ENCODE results near the gene TESPA1.
"Not testable (repeated sequence)": the region's sequence is repeated elsewhere in the genome, so short reads cannot be mapped to it uniquely, and the experiment has no call there.

TESPA1 gene

GRCh38 chr12:54984658-54985376 lies at the start of gene TESPA1:
Gene TESPA1 (minus strand): TSS chr12:54984762. CDS start chr12:54974562, 10,200 bp downstream.
- peak; percentile 92 to 93 for DNase-seq

GRCh38 chr12:55034218-55034617 lies 49.7 kb upstream of the TESPA1 start:
- no peak for DNase-seq

GRCh38 chr12:55025508-55025907 lies 40.9 kb upstream of the TESPA1 start:
- DNase-seq: no peak

GRCh38 chr12:55024575-55024974 lies 40.0 kb upstream of the TESPA1 start:
- DNase-seq: no peak

- DNase-seq: peak in 1 of 2 experiments; percentile 2
These were observed 35.2 kb upstream of the TESPA1 start, which contains the start of gene NEUROD4 for GRCh38 chr12:55019784-55020183. Gene NEUROD4 (plus strand): TSS chr12:55019974. CDS start chr12:55026440, 6,466 bp downstream.

- no peak for DNase-seq
These were observed 32.9 kb upstream of the TESPA1 start for GRCh38 chr12:55017416-55017925.

GRCh38 chr12:55008944-55009585 lies 24.5 kb upstream of the TESPA1 start:
- DNase-seq: no peak

- DNase-seq: no peak
These were observed 17.8 kb upstream of the TESPA1 start for GRCh38 chr12:55002355-55002754.

GRCh38 chr12:55001198-55001868 lies 16.8 kb upstream of the TESPA1 start:
- DNase-seq: no peak

- DNase-seq: no peak
These were observed 14.5 kb upstream of the TESPA1 start for GRCh38 chr12:54998958-54999510.

GRCh38 chr12:54997929-54998522 lies 13.5 kb upstream of the TESPA1 start:
- no peak for DNase-seq

GRCh38 chr12:54996205-54996604 lies 11.6 kb upstream of the TESPA1 start:
- no peak for DNase-seq

GRCh38 chr12:54993181-54993835 lies 8.7 kb upstream of the TESPA1 start:
- DNase-seq: peak; percentile 53 to 65

GRCh38 chr12:54991991-54992375 lies 7.4 kb upstream of the TESPA1 start:
- no peak for DNase-seq

GRCh38 chr12:54991161-54991990 lies 6.8 kb upstream of the TESPA1 start:
- peak; percentile 21 to 50 for DNase-seq

- no peak for DNase-seq
These were observed 5.3 kb upstream of the TESPA1 start for GRCh38 chr12:54989829-54990228.

- no peak for DNase-seq
These were observed 4.0 kb upstream of the TESPA1 start for GRCh38 chr12:54988402-54989054.

- DNase-seq: no peak
These were observed 3.2 kb upstream of the TESPA1 start for GRCh38 chr12:54987611-54988231.

GRCh38 chr12:54986773-54987172 lies 2.2 kb upstream of the TESPA1 start:
- DNase-seq: not testable (repeated sequence)

- no peak for DNase-seq
These were observed 943 bp downstream of the TESPA1 start for GRCh38 chr12:54983536-54984101.

All from AML-193 (cell line).